Testis (tissue), 3 donors: ENCODE results near the gene SSMEM1. TPM values are rescaled to one million over a fixed set of nuclear protein-coding genes. Genes with fewer than 3 reads are reported as not detected.

Source experiments
- DNase-seq: peaks from one replicate; pipeline ENCODE4 v3.0.0-alpha.2; 2019
- H3K27ac ChIP-seq, 2 donors: fragments of 200-600 bp; sonication (generic); one replicate each; pipeline ENCODE4 v1.5.1; 2019
- H3K27me3 ChIP-seq: fragments of 200-600 bp; sonication (generic); one replicate; pipeline ENCODE4 v1.5.1; 2019
- H3K36me3 ChIP-seq: fragments of 200-600 bp; sonication (generic); one replicate; pipeline ENCODE4 v1.5.1; 2017; ENCODE audit warnings: low read depth; ENCODE audit errors: missing control alignments
- H3K4me1 ChIP-seq: fragments of 200-600 bp; sonication (generic); one replicate; pipeline ENCODE4 v1.5.1; 2019
- H3K4me3 ChIP-seq, 2 donors: fragments of 200-600 bp; sonication (generic); one replicate each; pipeline ENCODE4 v1.5.1; 2017 to 2019
- H3K9me3 ChIP-seq: fragments of 200-600 bp; sonication (generic); one replicate; pipeline ENCODE4 v1.5.1; 2017
- POLR2A ChIP-seq: fragments of 450-650 bp; IDR thresholded peaks from one replicate; pipeline ENCODE4 v1.6.1; 2017; ENCODE audit warnings: antibody characterized with exemption, mild to moderate bottlenecking, moderate library complexity
- WGBS, 2 donors: methylation state at CpG; one replicate each; pipeline ENCODE4 v1.1.5; 2018; 5-methylcytosine and 5-hydroxymethylcytosine counted together
- intact Hi-C: fragments of 100-400 bp; cut with DNase I; formaldehyde crosslinking; loops from one replicate; pipeline ENCODE4 v1.15.1; 2023; ENCODE audit warnings: low total_unique reads
- polyA plus RNA-seq: library from polyadenylated mRNA; stranded (reverse); fragments of 350-450 nt; fragmentation: Illumina TruSeq; extraction: RNeasy Lipid Tissue Mini Kit (QIAGEN cat#74804); gene quantifications from one replicate; pipeline ENCODE4 v1.2.3, GENCODE V29; 2014; ENCODE audit warnings: low read depth, low replicate concordance; ENCODE audit not compliant: insufficient read depth
- total RNA-seq, 2 donors: library from RNA; depleted of rRNA; stranded (reverse); fragments of >200 nt; gene quantifications; one replicate each; pipeline ENCODE4 v1.2.3, GENCODE V29; 2016
- TF ChIP-seq, protein P1 (sequence below), 3 experiments: fragments of 450-650 bp in 2 of 3; fragments of 200-600 bp in 1 of 3; sonication (generic) in 1 of 3; IDR thresholded peaks; one replicate each; pipeline ENCODE4 v1.5.1; 2016 to 2019; ENCODE audit warnings: antibody characterized with exemption in 3 of 3, mild to moderate bottlenecking in 2 of 3, moderate library complexity in 1 of 3

The SSMEM1 gene
- total and polyA plus RNA-seq, 3 donors from 2014 or later, result 17.8 to 61.0 (median 34.8) TPM

DNA sequence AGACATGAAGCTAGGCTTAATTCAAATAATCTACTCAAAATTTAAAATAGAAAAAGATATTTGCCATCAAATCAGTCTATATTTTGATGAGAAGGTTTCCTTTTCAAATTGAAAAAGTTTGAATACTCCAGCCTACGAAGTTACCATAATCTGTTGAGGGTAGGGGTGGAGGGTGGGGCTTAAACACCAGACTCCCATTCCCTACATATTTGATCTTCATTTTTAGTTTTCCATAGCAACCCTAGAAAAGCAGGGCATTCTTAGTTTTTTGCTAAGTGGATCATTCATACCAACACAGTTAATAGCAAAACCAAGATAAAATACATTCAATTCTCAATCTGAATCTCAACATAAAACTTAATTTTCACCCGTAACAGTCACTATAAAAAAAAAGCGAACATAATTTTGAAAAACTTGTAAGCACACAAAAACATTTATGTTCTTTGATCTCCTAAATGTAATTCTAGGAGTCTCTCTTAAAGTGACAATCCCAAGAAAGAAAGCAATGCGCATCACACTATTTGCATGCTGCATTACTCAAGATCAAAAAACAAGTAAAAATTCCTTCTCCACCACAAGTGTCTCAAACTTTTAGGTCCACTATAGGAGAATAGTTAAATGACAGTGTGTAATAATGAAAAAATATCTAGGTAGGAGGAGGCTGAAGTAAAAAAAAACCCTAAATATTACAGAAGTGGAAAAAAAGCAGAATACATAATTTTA is 33.3 kb upstream of the SSMEM1 start:
- Histone ChIP-seq H3K4me1 (no peaks in the 10 kb centered on the region), H3K9me3 (no peaks in the 10 kb centered on the region), H3K27me3 (no peaks in the 10 kb centered on the region), H3K4me3 (no peak overlapping the region), H3K27ac (no peak overlapping the region), H3K36me3 (no peaks in the 10 kb centered on the region)
- DNase-seq, result no peak
- 95 to 97% methylated on average over 4 of the region's 4 CpGs for WGBS, 2 donors
- intact Hi-C loops, result no loop called here
- TF ChIP-seq POLR2A, result no peak
- TF ChIP-seq, protein P1, sequence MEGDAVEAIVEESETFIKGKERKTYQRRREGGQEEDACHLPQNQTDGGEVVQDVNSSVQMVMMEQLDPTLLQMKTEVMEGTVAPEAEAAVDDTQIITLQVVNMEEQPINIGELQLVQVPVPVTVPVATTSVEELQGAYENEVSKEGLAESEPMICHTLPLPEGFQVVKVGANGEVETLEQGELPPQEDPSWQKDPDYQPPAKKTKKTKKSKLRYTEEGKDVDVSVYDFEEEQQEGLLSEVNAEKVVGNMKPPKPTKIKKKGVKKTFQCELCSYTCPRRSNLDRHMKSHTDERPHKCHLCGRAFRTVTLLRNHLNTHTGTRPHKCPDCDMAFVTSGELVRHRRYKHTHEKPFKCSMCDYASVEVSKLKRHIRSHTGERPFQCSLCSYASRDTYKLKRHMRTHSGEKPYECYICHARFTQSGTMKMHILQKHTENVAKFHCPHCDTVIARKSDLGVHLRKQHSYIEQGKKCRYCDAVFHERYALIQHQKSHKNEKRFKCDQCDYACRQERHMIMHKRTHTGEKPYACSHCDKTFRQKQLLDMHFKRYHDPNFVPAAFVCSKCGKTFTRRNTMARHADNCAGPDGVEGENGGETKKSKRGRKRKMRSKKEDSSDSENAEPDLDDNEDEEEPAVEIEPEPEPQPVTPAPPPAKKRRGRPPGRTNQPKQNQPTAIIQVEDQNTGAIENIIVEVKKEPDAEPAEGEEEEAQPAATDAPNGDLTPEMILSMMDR (IDR thresholded peaks at IDR 0.05), result no peak

DNA sequence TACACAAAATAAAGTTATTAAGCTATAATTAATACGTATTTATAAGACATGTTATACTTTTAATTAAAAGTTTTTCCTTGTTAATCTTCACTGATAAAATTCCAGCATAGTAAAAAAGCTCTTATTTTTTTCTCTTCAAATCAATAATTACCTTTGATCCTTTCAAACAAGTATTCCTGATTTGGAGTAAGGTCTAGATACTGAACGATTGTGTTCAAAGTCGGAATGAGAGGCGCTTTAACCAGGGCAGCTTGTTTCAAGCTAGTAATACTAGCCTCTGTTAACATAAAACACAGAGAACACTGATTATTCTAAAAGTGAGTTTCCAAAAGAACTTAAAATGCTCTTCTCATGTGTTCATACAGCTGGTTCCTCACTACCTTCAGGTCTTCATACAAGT is 29.4 kb upstream of the SSMEM1 start:
- Histone ChIP-seq H3K4me3 (no peak overlapping the region), H3K9me3 (no peaks in the 10 kb centered on the region), H3K27me3 (no peaks in the 10 kb centered on the region), H3K27ac (no peak overlapping the region), H3K4me1 (no peaks in the 10 kb centered on the region), H3K36me3 (no peaks in the 10 kb centered on the region)
- no peak for TF ChIP-seq POLR2A
- TF ChIP-seq, protein P1 (IDR thresholded peaks at IDR 0.05), result no peak
- WGBS, 2 donors, result 89 to 92% methylated on average over 4 of the region's 4 CpGs
- intact Hi-C loops, result no loop called here
- no peak for DNase-seq

DNA sequence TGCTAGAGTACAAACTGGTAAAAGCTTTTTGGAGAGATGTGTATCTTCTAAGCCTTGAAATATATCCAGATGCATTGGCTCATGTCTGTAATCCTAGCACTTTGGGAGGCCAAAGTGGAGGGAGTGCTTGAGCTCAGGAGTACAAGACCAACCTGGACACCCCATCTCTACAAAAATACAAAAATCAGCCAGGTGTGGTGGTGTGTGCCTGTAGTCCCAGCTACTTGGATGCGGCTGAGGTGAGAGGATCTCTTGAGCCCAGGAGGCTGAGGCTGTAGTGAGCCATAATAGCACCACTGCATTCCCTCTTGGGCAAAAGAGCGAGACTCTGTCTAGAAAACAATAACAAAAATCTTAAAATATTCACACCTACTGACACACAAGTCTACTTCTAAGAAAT is 28.0 kb upstream of the SSMEM1 start:
- no peak for DNase-seq
- H3K27me3 ChIP-seq, result no peaks in the 10 kb centered on the region
- no peak overlapping the region for H3K4me3 ChIP-seq
- H3K27ac ChIP-seq, result no peak overlapping the region
- no peaks in the 10 kb centered on the region for H3K4me1 ChIP-seq
- TF ChIP-seq, protein P1 (IDR thresholded peaks at IDR 0.05), result no peak
- no peak for TF ChIP-seq POLR2A
- WGBS, 2 donors, result 91 to 97% methylated on average over 2 of the region's 2 CpGs
- no peaks in the 10 kb centered on the region for H3K36me3 ChIP-seq
- intact Hi-C loops, result no loop called here
- no peaks in the 10 kb centered on the region for H3K9me3 ChIP-seq

DNA sequence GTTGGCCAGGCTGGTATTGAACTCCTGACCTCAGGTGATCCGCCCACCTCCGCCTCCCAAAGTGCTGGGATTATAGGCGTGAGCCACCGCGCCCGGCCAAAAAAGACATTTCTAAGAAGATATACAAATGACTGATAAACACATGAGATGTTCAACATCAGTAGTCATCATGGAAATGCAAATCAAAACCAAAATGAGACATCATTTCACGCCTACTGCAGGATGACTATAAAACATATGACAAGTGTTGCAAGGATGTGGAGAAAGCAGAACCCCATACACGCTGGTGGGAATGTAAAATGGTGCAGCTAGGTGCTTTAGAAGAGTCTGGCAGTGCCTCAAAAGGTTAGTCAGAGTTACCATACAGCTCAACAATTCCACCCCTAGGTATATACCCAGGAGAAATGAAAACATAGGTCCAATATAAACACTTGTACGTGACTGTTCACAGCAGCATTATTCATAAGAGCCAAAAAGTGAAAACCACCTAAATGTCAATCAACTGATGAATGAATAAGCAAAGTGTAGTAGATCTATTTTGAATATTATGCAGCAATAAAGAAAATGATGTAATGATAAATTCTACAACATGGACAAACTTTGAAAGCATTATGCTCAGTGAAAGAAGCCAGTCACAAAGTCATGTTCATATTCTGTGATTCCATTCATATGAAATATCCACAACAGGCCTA is 26.9 kb upstream of the SSMEM1 start:
- Histone ChIP-seq H3K4me1 (no peaks in the 10 kb centered on the region), H3K4me3 (no peak overlapping the region), H3K27ac (no peak overlapping the region), H3K36me3 (no peaks in the 10 kb centered on the region), H3K27me3 (no peaks in the 10 kb centered on the region), H3K9me3 (no peaks in the 10 kb centered on the region)
- intact Hi-C loops, result no loop called here
- no peak for DNase-seq
- TF ChIP-seq POLR2A, result no peak
- TF ChIP-seq, protein P1 (IDR thresholded peaks at IDR 0.05), result no peak
- 95 to 96% methylated on average over 9 of the region's 9 CpGs for WGBS, 2 donors
